IMR-90 (cell line): Measurements from ENCODE around the gene UNKL. TPM values are rescaled to one million over a fixed set of nuclear protein-coding genes. Genes with fewer than 3 reads are reported as not detected.

Experiments used
- ATAC-seq: fragments of 200-7000 bp; cut with Tn5 transposase; 2 replicates; pipeline ENCODE4 v1.9.1; 2020; ENCODE audit warnings: low read depth, mild to moderate bottlenecking, moderate library complexity
- BruUV-seq: library from RNA; stranded (reverse); fragments of 400-500 nt; replicated peaks from 2 replicates; lab custom pipeline; 2021; lab: Mats Ljungman, UMichigan
- CTCF ChIA-PET: fragments of 300-600 bp; formaldehyde crosslinking; extraction: SDS; loops from one replicate; lab custom pipeline; 2021; ENCODE audit warnings: antibody characterized with exemption; lab: Yijun Ruan, JAX
- POLR2A ChIA-PET: fragments of 300-600 bp; sonication (Branson Sonifier 250); formaldehyde crosslinking; loops from one replicate; lab custom pipeline; 2022; ENCODE audit warnings: antibody characterized with exemption; ENCODE audit not compliant: unreplicated experiment; lab: Charles Lee
- DNase-seq: peaks from one replicate; pipeline ENCODE4 v3.0.0; 2013
- H2AFZ ChIP-seq: replicated peaks from 2 replicates; pipeline ENCODE3; 2013; ENCODE audit warnings: low read length, mild to moderate bottlenecking; ENCODE audit not compliant: poor library complexity
- H2AK5ac ChIP-seq: 2 replicates; pipeline ENCODE4 v1.6.1; 2013; ENCODE audit warnings: low read depth, low read length, inconsistent platforms
- H2AK9ac ChIP-seq: replicated peaks from 2 replicates; pipeline ENCODE3; 2013; ENCODE audit warnings: mild to moderate bottlenecking, low read depth, low read length, moderate library complexity; ENCODE audit not compliant: poor library complexity
- H2BK120ac ChIP-seq: 2 replicates; pipeline ENCODE4 v1.6.1; 2013; ENCODE audit warnings: low read depth, low read length, inconsistent platforms
- H2BK15ac ChIP-seq: 3 replicates; pipeline ENCODE4 v1.6.1; 2013; ENCODE audit warnings: low read depth, low read length, inconsistent platforms
- H2BK20ac ChIP-seq: 2 replicates; pipeline ENCODE4 v1.6.1; 2013; ENCODE audit warnings: low read depth, mild to moderate bottlenecking, inconsistent platforms, low read length, moderate library complexity
- H2BK5ac ChIP-seq: 2 replicates; pipeline ENCODE4 v1.6.1; 2013; ENCODE audit warnings: mild to moderate bottlenecking, low read depth, low read length, inconsistent platforms; ENCODE audit not compliant: poor library complexity, severe bottlenecking
- H3K14ac ChIP-seq: replicated peaks from 2 replicates; pipeline ENCODE4 v1.6.1; 2013; ENCODE audit warnings: low read depth, low read length, inconsistent platforms
- H3K18ac ChIP-seq: 2 replicates; pipeline ENCODE4 v1.6.1; 2013; ENCODE audit warnings: low read depth, low read length, control low read depth
- H3K23ac ChIP-seq: 2 replicates; pipeline ENCODE4 v1.6.1; 2013; ENCODE audit warnings: low read depth, low read length, inconsistent platforms
- H3K27ac ChIP-seq: 2 replicates; pipeline ENCODE4 v1.5.1; 2013; ENCODE audit warnings: mild to moderate bottlenecking, control low read depth, low read length; ENCODE audit not compliant: insufficient read depth
- H3K27me3 ChIP-seq: 2 replicates; pipeline ENCODE4 v1.6.1; 2013; ENCODE audit warnings: low read length; ENCODE audit not compliant: control insufficient read depth, insufficient read depth
- H3K36me3 ChIP-seq: 2 replicates; pipeline ENCODE4 v1.6.1; 2013; ENCODE audit warnings: low read length, mixed read lengths; ENCODE audit not compliant: control insufficient read depth, insufficient read depth
- H3K4ac ChIP-seq: 2 replicates; pipeline ENCODE4 v1.6.1; 2013; ENCODE audit warnings: low read depth, low read length, inconsistent platforms
- H3K4me1 ChIP-seq: 2 replicates; pipeline ENCODE4 v1.6.1; 2013; ENCODE audit warnings: low read length, mixed read lengths; ENCODE audit not compliant: control insufficient read depth, insufficient read depth
- H3K4me2 ChIP-seq: 2 replicates; pipeline ENCODE4 v1.6.1; 2013; ENCODE audit warnings: low read depth, mild to moderate bottlenecking, control low read depth, low read length, moderate library complexity
- H3K4me3 ChIP-seq: 2 replicates; pipeline ENCODE4 v1.5.1; 2013; ENCODE audit warnings: low read depth, mild to moderate bottlenecking, control low read depth, low read length, moderate library complexity; ENCODE audit not compliant: insufficient read depth
- H3K56ac ChIP-seq: 2 replicates; pipeline ENCODE4 v1.6.1; 2013; ENCODE audit warnings: low read length, inconsistent platforms; ENCODE audit not compliant: insufficient read depth; ENCODE audit errors: extremely low read depth
- H3K79me1 ChIP-seq, 2 experiments: 2 replicates each; pipeline ENCODE4 v1.6.1; 2013; ENCODE audit warnings: low read length in 2 of 2, inconsistent platforms in 1 of 2, low read depth in 1 of 2
- H3K9ac ChIP-seq: 2 replicates; pipeline ENCODE4 v1.6.1; 2013; ENCODE audit warnings: low read depth, low read length, control low read depth
- H3K9me1 ChIP-seq: 2 replicates; pipeline ENCODE4 v1.6.1; 2013; ENCODE audit warnings: low read length, inconsistent platforms; ENCODE audit not compliant: insufficient read depth
- H3K9me3 ChIP-seq: 2 replicates; pipeline ENCODE4 v1.6.1; 2013; ENCODE audit warnings: low read length; ENCODE audit not compliant: control insufficient read depth, insufficient read depth
- H4K20me1 ChIP-seq: 2 replicates; pipeline ENCODE4 v1.6.1; 2013; ENCODE audit warnings: low read length, inconsistent platforms; ENCODE audit not compliant: insufficient read depth
- H4K5ac ChIP-seq: 2 replicates; pipeline ENCODE4 v1.6.1; 2013; ENCODE audit warnings: mild to moderate bottlenecking, low read depth, low read length, control low read depth
- H4K8ac ChIP-seq, 2 experiments: 2 replicates each; pipeline ENCODE4 v1.6.1; 2013; ENCODE audit warnings: low read depth in 2 of 2, low read length in 2 of 2, control low read depth in 1 of 2, inconsistent platforms in 1 of 2
- H4K91ac ChIP-seq: 2 replicates; pipeline ENCODE4 v1.6.1; 2013; ENCODE audit warnings: low read depth, low read length, inconsistent platforms; ENCODE audit not compliant: insufficient read depth
- BHLHE40 ChIP-seq: fragments of 150-350 bp; IDR thresholded peaks from 2 replicates; pipeline ENCODE4 v1.6.1; 2016; ENCODE audit warnings: mild to moderate bottlenecking, low read depth, low read length
- CTCF ChIP-seq: conservative IDR thresholded peaks from 2 replicates; pipeline ENCODE4 v1.5.1; 2012; ENCODE audit warnings: mild to moderate bottlenecking, low read depth, low read length, improper control_type of control experiment
- ELK1 ChIP-seq: fragments of 150-350 bp; IDR thresholded peaks from 2 replicates; pipeline ENCODE4 v1.6.1; 2016; ENCODE audit warnings: low read depth, mild to moderate bottlenecking, low read length, moderate library complexity, borderline replicate concordance
- FOS ChIP-seq: fragments of 150-350 bp; IDR thresholded peaks from 2 replicates; pipeline ENCODE4 v1.6.1; 2016; ENCODE audit warnings: low read depth, low read length
- MAZ ChIP-seq: IDR thresholded peaks from 2 replicates; pipeline ENCODE4 v1.6.1; 2012; ENCODE audit warnings: low read depth, mild to moderate bottlenecking, low read length, improper control_type of control experiment, moderate library complexity, borderline replicate concordance
- MXI1 ChIP-seq: IDR thresholded peaks from 2 replicates; pipeline ENCODE4 v1.6.1; 2012; ENCODE audit warnings: low read depth, mild to moderate bottlenecking, low read length, moderate library complexity, borderline replicate concordance
- POLR2A ChIP-seq: IDR thresholded peaks from 2 replicates; pipeline ENCODE4 v1.6.1; 2012; ENCODE audit warnings: mild to moderate bottlenecking, low read depth, low read length
- RCOR1 ChIP-seq: IDR thresholded peaks from 2 replicates; pipeline ENCODE4 v1.6.1; 2012; ENCODE audit warnings: mild to moderate bottlenecking, low read length, improper control_type of control experiment; ENCODE audit not compliant: insufficient replicate concordance
- RFX5 ChIP-seq: IDR thresholded peaks from 2 replicates; pipeline ENCODE4 v1.8.0; 2012; ENCODE audit warnings: low read depth, mild to moderate bottlenecking, low read length, moderate library complexity
- USF2 ChIP-seq: fragments of 150-350 bp; IDR thresholded peaks from 2 replicates; pipeline ENCODE4 v1.6.1; 2017; ENCODE audit warnings: mild to moderate bottlenecking, antibody characterized with exemption, low read length, low read depth
- WGBS, 2 experiments: methylation state at CpG; one replicate each; pipeline versions ENCODE4 v1.1.5 to v1.1.7; 2013; ENCODE audit warnings: missing lambda C conversion rate in 2 of 2; ENCODE audit not compliant: insufficient read length in 1 of 2; ENCODE audit errors: extremely low coverage in 2 of 2; 5-methylcytosine and 5-hydroxymethylcytosine counted together
- dilution Hi-C: fragments of 300-500 bp; cut with HindIII; formaldehyde crosslinking; loops from one replicate; pipeline ENCODE4 v1.14.3; 2018; ENCODE audit warnings: low sequenced_read_pairs; ENCODE audit not compliant: unreplicated experiment
- in situ Hi-C: fragments of 300-500 bp; cut with MboI; formaldehyde crosslinking; loops from 3 replicates; pipeline ENCODE4 v1.14.3; 2019; ENCODE audit warnings: low sequenced_read_pairs, inconsistent platforms, mixed read lengths
- intact Hi-C: fragments of 100-400 bp; cut with micrococcal nuclease; formaldehyde crosslinking; loops from 2 replicates; pipeline ENCODE4 v1.10.0; 2022
- polyA plus RNA-seq, 3 experiments: library from polyadenylated mRNA; depleted of rRNA; stranded (reverse); fragments of >200 nt; gene quantifications; 2 replicates each; pipeline ENCODE4 v1.2.3, GENCODE V29; 2012; ENCODE audit warnings: low replicate concordance in 1 of 3
- total RNA-seq: library from RNA; depleted of rRNA; stranded (reverse); fragments of >200 nt; gene quantifications from 2 replicates; pipeline ENCODE4 v1.2.3, GENCODE V29; 2012

UNKL gene
- total and polyA plus RNA-seq, 2 of the 4 experiments (the other 2 are of a cell fraction): 4.1 to 13.3 TPM

GRCh38 chr16:1351582-1352362, 62.7 kb downstream of the UNKL start, which contains the start of the genes GNPTG and TSR3:
GNPTG (plus strand) TSS chr16:1351931; CDS start chr16:1351966, 35 bp downstream.
TSR3 (minus strand) TSS chr16:1351878; CDS start chr16:1351804, 74 bp downstream.
- dilution Hi-C loops (no loop called here), in situ Hi-C loops (no loop called here), intact Hi-C loops (no loop called here)
- Histone ChIP-seq H3K27ac (peak within 1 kb of the TSS; percentile 56), H4K8ac (peak within 1 kb of the TSS; percentile 79 to 87), H3K23ac (peak within 1 kb of the TSS; percentile 82), H3K4me2 (peak within 1 kb of the TSS; percentile 99), H3K14ac (0 out of 2 replicates have a peak within 1 kb of the TSS, but pooled peaks have one; percentile 29), H2BK20ac (no peak within 1 kb of the TSS), H3K27me3 (no peaks in the 10 kb centered on the region), H3K79me1 (peaks cover 28 to 65% of the 10 kb centered on the region in 2 experiments), H3K4me1 (peaks cover 9% of the 10 kb centered on the region), H3K56ac (0 out of 2 replicates have a peak within 1 kb of the TSS, but pooled peaks have one; percentile 57), H2AK5ac (peak within 1 kb of the TSS; percentile 91; the same call in 1 of the 2 replicates), H4K20me1 (peaks cover 24% of the 10 kb centered on the region), H4K91ac (peak within 1 kb of the TSS; percentile 57; the same call in 1 of the 2 replicates), H4K5ac (peak within 1 kb of the TSS; percentile 48), H3K4ac (peak within 1 kb of the TSS; percentile 80), H2AFZ (peak within 1 kb of the TSS; percentile 99), H3K36me3 (peaks cover 25% of the 10 kb centered on the region), H2BK15ac (no peak within 1 kb of the TSS), H2BK5ac (peak within 1 kb of the TSS; percentile 61), H2BK120ac (no peak within 1 kb of the TSS), H3K9me1 (no peaks in the 10 kb centered on the region), H3K9me3 (no peaks in the 10 kb centered on the region), H3K18ac (no peak within 1 kb of the TSS), H2AK9ac (peak within 1 kb of the TSS; percentile 99), H3K9ac (peak within 1 kb of the TSS; percentile 93), H3K4me3 (peak within 1 kb of the TSS; percentile 82)
- DNase-seq (peak; percentile 89), ATAC-seq (peak; percentile 95)
- BruUV-seq: TSS peak; percentile 51
- CTCF ChIA-PET: no interaction called here
- POLR2A ChIA-PET: no interaction called here
- WGBS, 2 experiments: 0% methylated on average over 52 of the region's 98 CpGs; no CpG with 5 or more reads in 1 of the 2 experiments
- TF ChIP-seq ELK1 (0 out of 2 replicates have a peak, but pooled peaks have one; percentile 79), POLR2A (peak; percentile 48; the same call in 1 of the 2 replicates), MAZ (peak; percentile 67; the same call in 1 of the 2 replicates), RFX5 (no peak), FOS (peak; percentile 69), BHLHE40 (peak; percentile 90), USF2 (peak; percentile 100), MXI1 (peak; percentile 76), RCOR1 (no peak), CTCF (no peak)
